T-helper 22 cell (primary cell): Measurements from ENCODE around the gene SLC27A1.
"Not testable (repeated sequence)": the region's sequence is repeated elsewhere in the genome, so short reads cannot be mapped to it uniquely, and the experiment has no call there.

Source experiments
- DNase-seq: peaks from one replicate; pipeline ENCODE4 v3.0.0-alpha.2; 2020; ENCODE audit warnings: low read depth

The SLC27A1 gene

DNA sequence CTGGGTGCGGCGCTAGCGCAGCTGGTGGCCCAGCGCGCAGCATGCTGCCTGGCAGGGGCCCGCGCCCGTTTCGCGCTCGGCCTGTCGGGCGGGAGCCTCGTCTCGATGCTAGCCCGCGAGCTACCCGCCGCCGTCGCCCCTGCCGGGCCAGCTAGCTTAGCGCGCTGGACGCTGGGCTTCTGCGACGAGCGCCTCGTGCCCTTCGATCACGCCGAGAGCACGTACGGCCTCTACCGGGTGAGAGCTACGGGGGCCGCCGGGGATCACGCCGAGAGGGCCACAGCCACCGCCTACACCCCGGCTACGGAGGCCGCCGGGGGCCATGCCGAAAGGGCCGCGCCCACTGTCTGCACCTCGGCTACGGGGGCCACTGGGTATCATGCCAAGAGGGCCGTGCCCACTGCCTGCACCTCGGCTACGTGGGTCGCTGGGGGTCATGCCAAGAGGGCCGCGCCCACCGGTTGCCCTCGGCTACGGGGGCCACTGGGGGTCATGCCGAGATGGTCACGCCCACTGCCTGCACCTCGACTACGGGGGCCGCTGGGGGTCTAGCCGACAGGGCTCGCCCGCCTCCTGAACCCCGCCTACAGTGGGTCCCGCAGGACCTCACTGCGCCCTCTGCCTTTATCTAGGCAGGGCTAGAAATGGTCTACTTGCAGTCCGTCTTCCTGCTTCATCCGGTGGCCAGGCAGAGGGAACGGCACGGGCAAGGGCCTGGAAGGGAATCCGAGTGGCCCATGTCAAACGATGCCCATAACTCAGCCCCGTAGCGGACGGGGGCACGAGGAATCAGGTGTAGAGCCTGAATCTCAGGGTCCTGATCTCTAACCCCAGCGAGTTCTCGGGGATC, 41.6 kb downstream of the SLC27A1 start:
- DNase-seq: peak; percentile 76

GRCh38 chr19:17512574-17512939, 42.2 kb downstream of the SLC27A1 start:
- DNase-seq: no peak

GRCh38 chr19:17515408-17516149, 45.3 kb downstream of the SLC27A1 start:
- no peak for DNase-seq

DNA sequence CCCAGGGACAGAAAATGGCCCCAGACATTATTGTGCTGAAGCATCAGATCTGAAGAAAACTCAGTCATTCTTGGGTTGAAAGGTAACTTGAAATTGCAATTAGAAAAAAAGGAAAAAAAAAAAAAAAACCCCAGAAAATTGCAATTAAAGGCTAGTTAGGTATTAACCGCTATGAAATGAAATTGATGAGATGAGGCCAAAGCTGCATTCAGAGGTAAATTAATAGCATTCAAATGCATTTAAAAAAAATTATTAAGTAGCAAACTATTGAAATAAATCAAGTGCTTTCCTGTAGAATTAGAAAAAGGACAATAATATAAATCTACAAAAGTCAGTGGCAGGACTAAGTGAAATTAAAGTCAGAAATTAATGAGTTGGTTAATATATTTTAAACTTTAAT, 47.6 kb downstream of the SLC27A1 start:
- no peak for DNase-seq

DNA sequence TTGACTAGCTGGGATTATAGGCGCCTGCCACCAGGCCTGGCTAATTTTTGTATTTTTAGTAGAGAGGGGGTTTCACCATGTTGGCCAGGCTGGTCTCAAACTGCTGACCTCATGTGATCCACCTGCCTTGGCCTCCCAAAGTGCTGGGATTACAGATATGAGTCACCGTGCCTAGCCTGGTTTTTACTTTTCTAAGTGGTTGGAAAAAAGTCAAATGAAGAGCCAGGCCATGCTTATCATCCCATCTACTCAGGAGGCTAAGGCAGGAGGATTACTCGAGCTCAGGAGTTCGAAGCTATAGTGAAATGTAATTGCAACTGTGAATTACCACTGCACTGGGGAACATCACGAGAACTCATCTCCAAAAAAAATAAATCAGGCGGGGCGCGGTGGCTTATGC, 48.3 kb downstream of the SLC27A1 start:
- not testable (repeated sequence) for DNase-seq

GRCh38 chr19:17519967-17520366, 49.6 kb downstream of the SLC27A1 start:
- DNase-seq: no peak

GRCh38 chr19:17520865-17521264, 50.5 kb downstream of the SLC27A1 start:
- no peak for DNase-seq

- DNase-seq: no peak
Observed at GRCh38 chr19:17522988-17523872, 52.9 kb downstream of the SLC27A1 start.

DNA sequence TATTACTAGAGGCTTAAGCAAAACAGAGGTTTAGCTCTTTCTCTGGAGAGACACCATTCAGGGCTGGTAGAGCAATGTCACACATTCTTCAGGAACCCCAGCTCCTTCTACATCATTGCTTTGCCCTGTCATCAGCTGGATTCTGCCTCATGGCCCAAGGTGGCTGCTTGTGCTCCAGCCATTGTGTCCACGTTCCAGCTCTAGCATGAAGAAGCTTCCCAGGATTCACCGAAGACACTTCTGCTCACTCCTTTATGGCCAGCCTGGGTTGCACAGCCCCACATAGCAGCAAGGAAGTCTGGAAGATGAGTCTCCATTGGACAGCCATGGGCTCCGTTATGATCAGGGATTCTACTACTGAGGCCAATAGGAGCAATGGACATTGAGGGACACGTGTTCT, 54.3 kb downstream of the SLC27A1 start:
- no peak for DNase-seq

GRCh38 chr19:17525141-17525540, 54.8 kb downstream of the SLC27A1 start:
- DNase-seq: no peak

GRCh38 chr19:17526922-17527321, 56.6 kb downstream of the SLC27A1 start:
- no peak for DNase-seq

DNA sequence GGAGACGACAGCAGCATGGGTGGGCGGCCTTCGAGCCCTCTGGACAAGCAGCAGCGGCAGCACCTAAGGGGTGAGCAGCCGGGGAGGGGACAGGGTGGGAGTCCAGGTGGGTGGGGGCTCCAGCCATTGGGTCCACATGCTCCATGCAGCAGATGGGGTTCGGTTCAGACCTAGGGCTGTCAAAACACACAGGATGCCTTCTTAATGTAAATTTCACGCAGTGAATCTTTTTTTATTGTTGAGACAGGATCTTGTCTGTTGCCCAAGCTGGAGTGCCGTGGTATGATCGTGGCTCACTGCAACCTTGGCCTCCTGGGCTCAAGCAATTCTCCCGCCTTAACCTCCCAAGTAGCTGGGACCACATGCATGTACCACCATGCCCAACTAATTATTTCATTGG, 57.0 kb downstream of the SLC27A1 start:
- no peak for DNase-seq

DNA sequence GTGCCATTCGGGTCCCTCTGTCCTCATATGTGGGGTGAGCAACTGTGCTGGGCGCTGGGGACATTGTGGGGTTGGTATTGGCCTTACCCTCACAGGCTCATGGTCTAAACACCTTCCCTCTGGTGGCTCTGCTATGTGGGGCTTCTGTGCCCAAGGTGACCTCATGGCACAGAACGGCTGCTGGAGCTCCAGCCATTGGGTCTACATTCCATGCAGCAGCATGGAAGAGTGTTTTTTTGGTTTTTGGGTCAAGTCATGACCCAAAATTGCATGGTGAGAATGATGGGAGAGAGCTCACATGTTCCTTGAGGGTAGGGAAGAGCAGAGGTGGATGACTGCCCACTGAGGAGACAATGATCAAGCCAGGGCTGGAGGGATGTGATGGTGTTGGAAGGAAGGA, 58.3 kb downstream of the SLC27A1 start:
- no peak for DNase-seq

DNA sequence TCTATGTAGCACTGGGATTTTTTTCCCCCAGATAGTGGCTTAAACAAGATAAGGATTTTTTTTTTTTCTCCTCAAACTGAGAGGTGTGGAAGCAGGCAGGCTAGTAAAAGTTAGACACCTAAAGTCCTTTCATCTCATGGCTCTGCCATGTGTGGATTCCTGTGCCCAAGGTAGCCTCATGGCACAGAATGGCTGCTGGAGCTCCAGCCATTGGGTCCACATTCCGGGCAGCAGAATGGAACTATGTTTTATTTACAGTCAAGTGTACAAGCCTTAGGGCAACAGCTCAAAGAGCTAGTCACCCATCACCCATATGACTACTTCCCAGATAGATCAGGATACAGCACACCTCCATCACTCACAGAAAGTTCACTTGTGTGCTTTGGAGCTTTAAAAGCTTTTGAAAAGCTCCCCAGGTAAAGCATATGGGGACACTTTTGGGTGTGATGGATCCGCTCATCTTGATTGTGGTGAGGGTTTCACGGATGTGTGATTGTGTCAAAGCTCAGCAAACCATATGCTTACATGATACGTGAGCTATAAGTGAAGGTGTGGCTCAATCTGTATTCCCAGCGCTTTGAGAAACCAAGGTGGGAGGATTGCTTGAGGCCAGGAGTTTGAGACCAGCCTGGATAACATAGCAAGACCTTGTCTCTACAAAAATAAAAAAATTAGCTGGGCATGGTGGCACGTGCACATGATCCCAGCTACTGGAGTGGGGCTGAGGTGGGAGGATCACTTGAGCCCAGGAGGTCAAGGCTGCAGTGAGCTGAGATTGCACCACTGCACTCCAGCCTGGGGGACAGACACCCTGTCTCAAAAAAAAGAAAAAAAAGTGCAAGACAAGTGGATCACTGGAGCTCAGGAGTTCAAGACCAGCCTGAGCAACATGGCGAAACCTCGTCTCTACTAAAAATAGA, 59.2 kb downstream of the SLC27A1 start:
- no peak for DNase-seq

GRCh38 chr19:17530586-17530985, 60.3 kb downstream of the SLC27A1 start:
- DNase-seq: no peak

DNA sequence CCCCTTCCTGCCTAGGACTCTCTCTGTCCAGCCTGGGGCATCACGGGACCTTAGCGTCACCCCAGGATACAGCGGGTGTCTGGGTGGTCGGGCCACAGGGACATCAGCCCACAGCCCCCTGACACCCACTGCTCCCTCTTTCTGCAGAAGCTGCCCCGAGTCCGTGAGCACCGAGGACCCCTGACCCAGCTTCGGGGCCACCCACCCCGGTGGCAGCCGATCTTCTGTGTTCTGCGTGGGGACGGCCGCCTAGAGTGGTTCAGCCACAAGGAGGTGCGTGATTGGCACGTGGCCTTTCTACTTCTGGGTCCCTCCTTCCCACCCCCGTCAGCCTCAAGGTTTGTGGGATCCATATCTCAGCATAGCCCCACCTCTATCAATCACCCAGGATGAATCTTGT, 61.8 kb downstream of the SLC27A1 start:
- DNase-seq: no peak

GRCh38 chr19:17532557-17532956, 62.2 kb downstream of the SLC27A1 start:
- no peak for DNase-seq

DNA sequence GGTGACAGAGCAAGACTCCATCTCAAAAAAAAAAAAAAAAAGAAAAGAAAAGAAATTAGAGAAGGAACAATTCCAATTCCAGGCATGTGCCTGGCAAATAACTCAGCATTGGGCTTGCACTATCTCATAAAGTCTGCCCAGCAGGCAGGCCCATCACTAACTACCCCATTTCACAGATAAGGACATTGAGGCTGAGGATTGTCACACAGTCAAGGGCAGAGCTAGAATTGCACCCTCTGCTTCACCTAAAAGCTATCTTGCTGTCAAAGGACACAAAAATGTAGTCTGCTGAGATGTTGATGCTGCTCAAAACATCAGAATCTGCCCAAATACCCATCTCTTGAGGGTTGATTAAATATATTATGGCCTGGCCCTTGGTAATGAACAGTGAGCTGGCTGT, 64.4 kb downstream of the SLC27A1 start:
- no peak for DNase-seq

DNA sequence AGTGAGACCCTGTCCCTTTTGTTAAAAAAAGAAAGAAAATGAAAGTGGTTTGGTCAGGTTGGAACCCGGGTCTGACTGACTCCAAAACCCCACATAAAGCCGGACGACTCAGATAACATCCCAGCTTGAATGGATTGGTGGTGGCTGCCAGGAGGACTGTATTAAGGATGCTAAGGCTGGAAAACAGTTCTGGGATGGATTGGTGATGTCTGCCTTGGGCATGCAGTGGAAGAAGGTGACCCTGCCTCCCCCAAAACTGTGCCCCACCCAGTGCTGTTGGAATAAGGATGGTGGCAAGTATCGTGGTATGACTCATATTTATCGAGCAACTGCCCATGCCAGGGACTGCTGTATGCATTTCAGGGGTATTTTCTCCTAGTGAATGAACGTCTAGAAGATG, 66.6 kb downstream of the SLC27A1 start:
- no peak for DNase-seq

GRCh38 chr19:17538684-17539237, 68.4 kb downstream of the SLC27A1 start:
- DNase-seq: no peak
